OCI-LY1 (cell line): ENCODE data around the gene UMAD1.

Source experiments
- EZH2 ChIP-seq: fragments of 200-600 bp; sonication (generic), shearing (Covaris generic); IDR thresholded peaks from 2 replicates; pipeline ENCODE4 v1.8.0; 2017; ENCODE audit warnings: borderline replicate concordance, mixed run types, mild to moderate bottlenecking, antibody characterized with exemption, low read length, moderate library complexity, mixed read lengths
- TF ChIP-seq, protein P1 (sequence below): fragments of 200-600 bp; sonication (generic), shearing (Covaris generic); IDR thresholded peaks from 2 replicates; pipeline ENCODE4 v1.5.1; 2017; ENCODE audit warnings: mild to moderate bottlenecking, antibody characterized with exemption, low read length, moderate library complexity, mixed read lengths

DNA sequence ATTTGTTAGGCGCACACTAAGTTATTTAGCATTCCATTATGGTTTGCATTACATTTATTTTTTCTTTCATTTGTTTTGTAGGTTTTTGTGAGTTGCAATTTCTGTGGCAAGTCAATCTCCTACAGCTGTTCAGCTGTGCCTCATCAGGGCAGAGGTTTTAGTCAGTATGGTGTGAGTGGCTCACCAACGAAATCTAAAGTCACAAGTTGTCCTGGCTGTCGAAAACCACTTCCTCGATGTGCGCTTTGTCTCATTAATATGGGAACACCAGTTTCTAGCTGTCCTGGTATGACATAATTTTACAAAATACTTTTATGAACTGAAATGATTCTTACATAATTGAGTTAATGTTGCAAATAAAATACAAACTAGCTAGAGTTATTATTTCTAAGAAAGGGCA is 44.4 kb upstream of the UMAD1 start:
- TF ChIP-seq, protein P1, sequence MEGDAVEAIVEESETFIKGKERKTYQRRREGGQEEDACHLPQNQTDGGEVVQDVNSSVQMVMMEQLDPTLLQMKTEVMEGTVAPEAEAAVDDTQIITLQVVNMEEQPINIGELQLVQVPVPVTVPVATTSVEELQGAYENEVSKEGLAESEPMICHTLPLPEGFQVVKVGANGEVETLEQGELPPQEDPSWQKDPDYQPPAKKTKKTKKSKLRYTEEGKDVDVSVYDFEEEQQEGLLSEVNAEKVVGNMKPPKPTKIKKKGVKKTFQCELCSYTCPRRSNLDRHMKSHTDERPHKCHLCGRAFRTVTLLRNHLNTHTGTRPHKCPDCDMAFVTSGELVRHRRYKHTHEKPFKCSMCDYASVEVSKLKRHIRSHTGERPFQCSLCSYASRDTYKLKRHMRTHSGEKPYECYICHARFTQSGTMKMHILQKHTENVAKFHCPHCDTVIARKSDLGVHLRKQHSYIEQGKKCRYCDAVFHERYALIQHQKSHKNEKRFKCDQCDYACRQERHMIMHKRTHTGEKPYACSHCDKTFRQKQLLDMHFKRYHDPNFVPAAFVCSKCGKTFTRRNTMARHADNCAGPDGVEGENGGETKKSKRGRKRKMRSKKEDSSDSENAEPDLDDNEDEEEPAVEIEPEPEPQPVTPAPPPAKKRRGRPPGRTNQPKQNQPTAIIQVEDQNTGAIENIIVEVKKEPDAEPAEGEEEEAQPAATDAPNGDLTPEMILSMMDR, result no peak
- no peak for TF ChIP-seq EZH2
